HCT116 (cell line): Measurements from ENCODE around the gene ACOT9. TPM values are rescaled to one million over a fixed set of nuclear protein-coding genes. Genes with fewer than 3 reads are reported as not detected.

Experiments used
- ATAC-seq: fragments of 200-7000 bp; cut with Tn5 transposase; 2 replicates; pipeline ENCODE4 v1.9.1; 2020; ENCODE audit warnings: mild to moderate bottlenecking, moderate library complexity
- BruUV-seq: library from RNA; stranded (reverse); fragments of 400-500 nt; replicated peaks from 2 replicates; lab custom pipeline; 2021; lab: Mats Ljungman, UMichigan
- CTCF ChIA-PET: fragments of 300-600 bp; sonication (Branson Sonifier 250); formaldehyde crosslinking; loops from one replicate; lab custom pipeline; 2021; ENCODE audit warnings: antibody characterized with exemption; lab: Charles Lee
- POLR2A ChIA-PET: fragments of 300-600, 350-600 bp; sonication (Branson Sonifier 250); formaldehyde crosslinking; loops from one replicate; lab custom pipeline; 2021; ENCODE audit warnings: antibody characterized with exemption; lab: Charles Lee
- RAD21 ChIA-PET, 2 experiments: fragments of 300-600 bp; sonication (Branson Sonifier 250); formaldehyde crosslinking; loops; one replicate each; lab custom pipeline; 2023; ENCODE audit warnings: low total read pairs in 2 of 2; ENCODE audit not compliant: uncharacterized antibody in 2 of 2, unreplicated experiment in 2 of 2, low non-redundant PET in 1 of 2; lab: Charles Lee
- DNase-seq: peaks from one replicate; pipeline ENCODE4 v3.0.0-alpha.2; 2010; ENCODE audit warnings: low read depth, low spot score
- H2AFZ ChIP-seq: fragments of 200-600 bp; shearing (Covaris generic), sonication (generic); 2 replicates; pipeline ENCODE4 v1.6.1; 2017; ENCODE audit warnings: low read depth, mixed run types, mixed read lengths, antibody characterized with exemption, low read length; ENCODE audit not compliant: poor library complexity, severe bottlenecking
- H3K27ac ChIP-seq: 2 replicates; pipeline ENCODE4 v1.5.1; 2012; ENCODE audit warnings: low read depth, low read length
- H3K27me3 ChIP-seq: fragments of 200-600 bp; sonication (generic); 2 replicates; pipeline ENCODE4 v1.6.1; 2016; ENCODE audit warnings: mixed run types, low read length, mixed read lengths; ENCODE audit not compliant: insufficient read depth
- H3K36me3 ChIP-seq, 2 experiments: fragments of 200-500 bp in 1 of 2; fragments of 200-600 bp in 1 of 2; sonication (Bioruptor generic) in 1 of 2; sonication (generic) in 1 of 2; 2 replicates each; pipeline versions ENCODE4 v1.5.1 to v1.6.1; 2014 to 2016; ENCODE audit warnings: low read length in 2 of 2, inconsistent platforms in 1 of 2, mixed read lengths in 1 of 2, mixed run types in 1 of 2; ENCODE audit not compliant: insufficient read depth in 2 of 2, control insufficient read depth in 1 of 2
- H3K4me1 ChIP-seq, 2 experiments: fragments of 200-600 bp in 1 of 2; sonication (generic) in 1 of 2; 2 replicates each; pipeline versions ENCODE4 v1.5.1 to v1.6.1; 2012 to 2017; ENCODE audit warnings: low read length in 2 of 2, inconsistent platforms in 1 of 2, mild to moderate bottlenecking in 1 of 2, mixed read lengths in 1 of 2, mixed run types in 1 of 2, moderate library complexity in 1 of 2; ENCODE audit not compliant: insufficient read depth in 2 of 2, control insufficient read depth in 1 of 2
- H3K4me2 ChIP-seq: fragments of 200-600 bp; sonication (generic); 2 replicates; pipeline ENCODE4 v1.6.1; 2017; ENCODE audit warnings: mixed run types, low read length, mixed read lengths
- H3K4me3 ChIP-seq, 2 experiments: fragments of 200-600 bp in 1 of 2; sonication (generic) in 1 of 2; replicated peaks in 1 of 2; 2 replicates each; pipeline ENCODE4 v1.5.1; 2011 to 2016; ENCODE audit warnings: low read length in 2 of 2, control low read depth in 1 of 2, low read depth in 1 of 2, mild to moderate bottlenecking in 1 of 2, mixed read lengths in 1 of 2, mixed run types in 1 of 2
- H3K79me2 ChIP-seq: fragments of 200-600 bp; sonication (generic); 2 replicates; pipeline ENCODE4 v1.6.1; 2017; ENCODE audit warnings: mild to moderate bottlenecking, mixed run types, low read length, moderate library complexity, mixed read lengths; ENCODE audit not compliant: insufficient read depth
- H3K9ac ChIP-seq: fragments of 200-600 bp; sonication (generic); 2 replicates; pipeline ENCODE4 v1.6.1; 2016; ENCODE audit warnings: low read length, mixed read lengths
- H3K9me2 ChIP-seq: fragments of 200-600 bp; sonication (generic), shearing (Covaris generic); 2 replicates; pipeline ENCODE4 v1.6.1; 2017; ENCODE audit warnings: mixed run types, mild to moderate bottlenecking, moderate library complexity; ENCODE audit not compliant: insufficient read depth
- H3K9me3 ChIP-seq, 2 experiments: fragments of 200-500 bp in 1 of 2; fragments of 200-600 bp in 1 of 2; sonication (Bioruptor generic) in 1 of 2; sonication (generic) in 1 of 2; 2 replicates each; pipeline ENCODE4 v1.6.1; 2014 to 2017; ENCODE audit warnings: low read length in 2 of 2, mixed read lengths in 2 of 2, inconsistent platforms in 1 of 2, low read depth in 1 of 2, mild to moderate bottlenecking in 1 of 2, mixed run types in 1 of 2, moderate library complexity in 1 of 2; ENCODE audit not compliant: control insufficient read depth in 1 of 2, insufficient read depth in 1 of 2
- H4K20me1 ChIP-seq: fragments of 200-600 bp; sonication (generic), shearing (Covaris generic); 2 replicates; pipeline ENCODE4 v1.6.1; 2017; ENCODE audit warnings: mixed run types, mild to moderate bottlenecking, moderate library complexity; ENCODE audit not compliant: insufficient read depth
- JUND ChIP-seq: IDR thresholded peaks from 2 replicates; pipeline ENCODE4 v1.6.1; 2012
- POLR2AphosphoS5 ChIP-seq: IDR thresholded peaks from 2 replicates; pipeline ENCODE4 v1.6.1; 2011; ENCODE audit warnings: mild to moderate bottlenecking, low read depth, low read length, moderate library complexity
- RAD21 ChIP-seq: IDR thresholded peaks from 2 replicates; pipeline ENCODE4 v1.6.1; 2012; ENCODE audit warnings: low read depth, mild to moderate bottlenecking
- REST ChIP-seq: IDR thresholded peaks from 2 replicates; pipeline ENCODE4 v1.6.1; 2012; ENCODE audit warnings: low read depth
- intact Hi-C: fragments of 100-400 bp; cut with micrococcal nuclease; formaldehyde crosslinking; loops from 2 replicates; pipeline ENCODE4 v1.10.0; 2022
- total RNA-seq: library from RNA; stranded (reverse); gene quantifications from one replicate; pipeline ENCODE4 v1.2.1, GENCODE V29; 2021; ENCODE audit not compliant: unreplicated experiment
- TF ChIP-seq, protein P1 (sequence below), 3 experiments: fragments of 200-600 bp in 1 of 3; sonication (generic) in 1 of 3; IDR thresholded peaks in 2 of 3; conservative IDR thresholded peaks in 1 of 3; 2 replicates each; pipeline ENCODE4 v1.5.1; 2012 to 2017; ENCODE audit warnings: low read depth in 2 of 3, low read length in 2 of 3, antibody characterized with exemption in 1 of 3, borderline replicate concordance in 1 of 3, control low read depth in 1 of 3, mild to moderate bottlenecking in 1 of 3, mixed read lengths in 1 of 3, mixed run types in 1 of 3, moderate library complexity in 1 of 3; ENCODE audit not compliant: insufficient read depth in 1 of 3

Gene ACOT9
- total RNA-seq, 1 experiment from 2014 or later: 59.7 TPM

GRCh38 chrX:23699636-23700194 is 43.4 kb downstream of the ACOT9 start:
- intact Hi-C loops: loop anchor here (10.0 kb wide), 1 partner anchor 355 kb away; the partner anchor contains the start of gene EIF2S3
- H3K79me2 ChIP-seq: no peaks in the 10 kb centered on the region
- BruUV-seq: no TSS peak
- H3K36me3 ChIP-seq: peaks cover 3 to 8% of the 10 kb centered on the region in 2 experiments; a peak in 3 of 4 replicates
- H3K9me2 ChIP-seq: no peaks in the 10 kb centered on the region
- H2AFZ ChIP-seq: no peak overlapping the region
- DNase-seq (no peak), ATAC-seq (no peak)
- no peaks in the 10 kb centered on the region for H3K9me3 ChIP-seq
- H3K27me3 ChIP-seq: no peaks in the 10 kb centered on the region
- H3K4me3 ChIP-seq: no peak overlapping the region
- H3K27ac ChIP-seq: no peak overlapping the region
- TF ChIP-seq REST: no peak
- no peaks in the 10 kb centered on the region for H3K4me1 ChIP-seq
- CTCF ChIA-PET: interaction anchor here (0.8 kb wide), 1 partner anchor 203 kb away, joined by 3 read pairs; no protein-coding TSS in a partner anchor
- RAD21 ChIA-PET: no interaction called here
- POLR2A ChIA-PET: interaction anchor here (1.7 kb wide), 1 partner anchor 207 kb away, joined by 4 read pairs; no protein-coding TSS in a partner anchor
- no peak overlapping the region for H3K4me2 ChIP-seq
- H3K9ac ChIP-seq: no peak overlapping the region
- H4K20me1 ChIP-seq: no peaks in the 10 kb centered on the region

DNA sequence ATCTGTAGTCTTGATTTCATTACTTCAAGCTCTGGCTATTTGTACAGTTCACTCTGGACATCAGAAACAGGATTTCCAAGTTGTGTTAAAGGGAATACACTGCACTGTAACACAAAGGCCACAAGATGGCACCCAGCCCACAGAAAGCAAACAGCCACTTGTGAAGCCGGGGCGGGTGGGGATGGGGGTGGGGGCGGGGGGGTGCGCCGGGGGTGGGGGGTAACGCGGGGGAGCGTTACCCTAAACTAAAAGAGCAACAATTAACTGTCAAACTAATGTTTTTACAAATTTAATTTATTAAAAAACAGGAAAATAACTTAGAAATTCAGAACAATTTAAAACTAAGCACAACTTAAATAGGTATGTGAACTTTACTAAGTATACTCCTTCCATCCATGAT is 48.5 kb downstream of the ACOT9 start:
- DNase-seq (peak; percentile 21), ATAC-seq (peak; percentile 82)
- H2AFZ ChIP-seq: no peak overlapping the region
- H3K4me1 ChIP-seq: no peaks in the 10 kb centered on the region
- POLR2A ChIA-PET: interaction anchor here (1.7 kb wide), 1 partner anchor 208 kb away, joined by 3 read pairs; no protein-coding TSS in a partner anchor
- CTCF ChIA-PET: interaction anchor here (1.0 to 4.5 kb wide), 2 partner anchors 205 to 207 kb away, joined by 3 to 29 read pairs; no protein-coding TSS in a partner anchor
- H3K9ac ChIP-seq: no peak overlapping the region
- H3K27me3 ChIP-seq: no peaks in the 10 kb centered on the region
- no TSS peak for BruUV-seq
- H3K4me2 ChIP-seq: no peak overlapping the region
- RAD21 ChIA-PET: no interaction called here
- no peaks in the 10 kb centered on the region for H3K9me2 ChIP-seq
- no peaks in the 10 kb centered on the region for H3K79me2 ChIP-seq
- H3K9me3 ChIP-seq: no peaks in the 10 kb centered on the region
- H3K4me3 ChIP-seq: no peak overlapping the region
- no peaks in the 10 kb centered on the region for H4K20me1 ChIP-seq
- no peak overlapping the region for H3K27ac ChIP-seq
- no peaks in the 10 kb centered on the region for H3K36me3 ChIP-seq
- intact Hi-C loops: loop anchor here (1.0 to 10.0 kb wide), 3 partner anchors 88 to 360 kb away; partner anchors contain the start of genes EIF2S3 and SAT1
- no peak for TF ChIP-seq POLR2AphosphoS5
- peak; percentile 65 for TF ChIP-seq RAD21
- no peak for TF ChIP-seq JUND
- TF ChIP-seq, protein P1, sequence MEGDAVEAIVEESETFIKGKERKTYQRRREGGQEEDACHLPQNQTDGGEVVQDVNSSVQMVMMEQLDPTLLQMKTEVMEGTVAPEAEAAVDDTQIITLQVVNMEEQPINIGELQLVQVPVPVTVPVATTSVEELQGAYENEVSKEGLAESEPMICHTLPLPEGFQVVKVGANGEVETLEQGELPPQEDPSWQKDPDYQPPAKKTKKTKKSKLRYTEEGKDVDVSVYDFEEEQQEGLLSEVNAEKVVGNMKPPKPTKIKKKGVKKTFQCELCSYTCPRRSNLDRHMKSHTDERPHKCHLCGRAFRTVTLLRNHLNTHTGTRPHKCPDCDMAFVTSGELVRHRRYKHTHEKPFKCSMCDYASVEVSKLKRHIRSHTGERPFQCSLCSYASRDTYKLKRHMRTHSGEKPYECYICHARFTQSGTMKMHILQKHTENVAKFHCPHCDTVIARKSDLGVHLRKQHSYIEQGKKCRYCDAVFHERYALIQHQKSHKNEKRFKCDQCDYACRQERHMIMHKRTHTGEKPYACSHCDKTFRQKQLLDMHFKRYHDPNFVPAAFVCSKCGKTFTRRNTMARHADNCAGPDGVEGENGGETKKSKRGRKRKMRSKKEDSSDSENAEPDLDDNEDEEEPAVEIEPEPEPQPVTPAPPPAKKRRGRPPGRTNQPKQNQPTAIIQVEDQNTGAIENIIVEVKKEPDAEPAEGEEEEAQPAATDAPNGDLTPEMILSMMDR (IDR thresholded peaks at IDR 0.05 in 2 of 3, conservative IDR thresholded peaks at IDR 0.05 in 1 of 3; ENCODE audit: borderline replicate concordance in 1 of 3, insufficient read depth in 1 of 3, low read depth in 2 of 3, low read length in 2 of 3): peak; percentile 21 to 49 (median 44); a peak in 3 of 6 replicates
